Endothelial cell of umbilical vein (primary cell): ENCODE measurements around the gene PSIP1.

Source experiments
- CTCF ChIP-seq, 2 donors: IDR thresholded peaks; 1 replicate in 1 of 2; 2 replicates in 1 of 2; pipeline ENCODE4 v1.5.1; 2011; ENCODE audit warnings: low read length in 2 of 2, mild to moderate bottlenecking in 2 of 2, moderate library complexity in 2 of 2, control low read depth in 1 of 2, inconsistent platforms in 1 of 2, low read depth in 1 of 2; ENCODE audit not compliant: insufficient read depth in 1 of 2; ENCODE audit errors: extremely low read depth in 1 of 2
- TF ChIP-seq, protein P1 (sequence below): IDR thresholded peaks from 2 replicates; pipeline ENCODE4 v1.6.1; 2011; ENCODE audit not compliant: insufficient read depth, insufficient read length

- no peak for TF ChIP-seq CTCF (IDR thresholded peaks at IDR 0.05; ENCODE audit: extremely low read depth in 1 of 2, insufficient read depth in 1 of 2, low read depth in 1 of 2, low read length in 2 of 2)
- TF ChIP-seq, protein P1, sequence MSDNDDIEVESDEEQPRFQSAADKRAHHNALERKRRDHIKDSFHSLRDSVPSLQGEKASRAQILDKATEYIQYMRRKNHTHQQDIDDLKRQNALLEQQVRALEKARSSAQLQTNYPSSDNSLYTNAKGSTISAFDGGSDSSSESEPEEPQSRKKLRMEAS, result no peak
These were observed 41.4 kb downstream of the PSIP1 start for GRCh38 chr9:15469406-15469805.
